M059J (cell line): Measurements from ENCODE around the gene ATP1B2. TPM values are rescaled to one million over a fixed set of nuclear protein-coding genes. Genes with fewer than 3 reads are reported as not detected.
"Not testable (repeated sequence)": the region's sequence is repeated elsewhere in the genome, so short reads cannot be mapped to it uniquely, and the experiment has no call there.

Source experiments
- DNase-seq: peaks from one replicate; pipeline ENCODE4 v3.0.0-alpha.2; 2012; ENCODE audit warnings: low read depth
- total RNA-seq: library from RNA; depleted of rRNA; stranded (reverse); fragments of >200 nt; shearing (Covaris generic); gene quantifications from 2 replicates; pipeline ENCODE4 v1.2.3, GENCODE V29; 2014

ATP1B2 gene
- total RNA-seq, 1 experiment from 2014 or later: 0.10 TPM

DNA sequence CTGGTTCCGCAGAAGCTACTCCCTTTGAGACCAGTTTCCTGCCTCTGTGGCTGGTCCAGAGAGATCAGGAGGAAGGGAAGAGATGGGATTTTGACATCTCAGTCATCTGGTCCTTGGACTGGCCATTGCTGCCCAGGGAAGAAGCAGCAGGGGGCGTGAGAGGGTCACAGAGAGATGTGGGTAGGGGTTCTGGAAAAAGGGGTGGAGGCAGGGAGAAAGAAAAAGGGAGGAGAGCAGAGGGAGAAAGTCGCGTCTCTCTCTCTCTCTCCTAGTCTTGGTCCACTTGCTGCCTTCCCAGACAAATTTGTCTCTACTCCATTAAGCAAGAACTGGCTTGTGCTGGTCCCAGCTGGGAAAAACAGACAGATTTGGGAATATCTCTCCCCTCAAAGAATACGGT, 16.3 kb upstream of the ATP1B2 start:
- peak; percentile 50 for DNase-seq

DNA sequence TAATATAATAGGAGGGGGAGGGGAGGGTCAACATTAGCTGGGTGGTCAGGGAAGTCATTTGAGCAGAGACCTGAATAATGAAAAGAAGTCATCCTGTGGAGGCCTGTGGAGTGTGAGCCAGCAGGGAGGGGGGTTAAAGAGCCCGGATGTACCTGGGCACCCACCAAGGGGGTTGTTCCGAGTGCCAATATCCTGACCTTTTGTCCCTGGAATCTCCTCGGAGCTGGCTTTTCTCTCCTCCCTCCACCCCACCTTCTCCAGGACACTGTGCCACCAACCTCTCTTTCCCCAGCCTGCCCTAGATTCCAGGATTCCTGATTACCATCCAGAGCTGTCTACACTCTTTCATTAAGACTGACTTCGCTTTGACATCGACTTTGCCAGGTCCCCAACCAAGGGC, 14.6 kb upstream of the ATP1B2 start:
- no peak for DNase-seq

DNA sequence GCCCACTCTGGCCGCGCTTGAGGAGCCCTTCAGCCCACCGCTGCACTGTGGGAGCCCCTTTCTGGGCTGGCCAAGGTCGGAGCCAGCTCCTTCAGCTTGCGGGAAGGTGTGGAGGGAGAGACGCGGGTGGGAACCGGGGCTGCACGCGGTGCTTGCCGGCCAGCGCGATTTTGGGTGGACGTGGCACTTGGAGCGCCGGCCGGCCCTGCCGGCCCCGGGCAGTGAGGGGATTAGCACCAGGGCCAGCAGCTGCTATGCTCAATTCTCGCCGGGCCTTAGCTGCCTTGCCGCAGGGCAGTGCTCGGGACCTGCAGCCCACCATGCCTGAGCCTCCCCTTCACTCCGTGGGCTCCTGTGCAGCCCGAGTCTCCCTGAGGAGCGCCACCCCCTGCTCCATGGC, 9.9 kb upstream of the ATP1B2 start:
- DNase-seq: no peak

DNA sequence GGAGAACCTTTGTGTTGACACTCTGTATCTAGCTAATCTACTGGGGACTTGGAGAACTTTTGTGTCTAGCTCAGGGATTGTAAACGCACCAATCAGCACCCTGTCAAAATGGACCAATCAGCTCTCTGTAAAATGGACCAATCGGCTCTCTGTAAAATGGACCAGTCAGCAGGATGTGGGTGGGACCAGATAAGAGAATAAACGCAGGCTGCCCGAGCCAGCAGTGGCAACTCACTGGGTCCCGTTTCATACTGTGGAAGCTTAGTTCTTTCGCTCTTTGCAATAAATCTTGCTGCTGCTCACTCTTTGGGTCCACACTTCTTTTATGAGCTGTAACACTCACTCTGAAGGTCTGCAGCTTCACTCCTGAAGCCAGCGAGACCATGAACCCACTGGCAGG, 9.1 kb upstream of the ATP1B2 start:
- DNase-seq: not testable (repeated sequence)

DNA sequence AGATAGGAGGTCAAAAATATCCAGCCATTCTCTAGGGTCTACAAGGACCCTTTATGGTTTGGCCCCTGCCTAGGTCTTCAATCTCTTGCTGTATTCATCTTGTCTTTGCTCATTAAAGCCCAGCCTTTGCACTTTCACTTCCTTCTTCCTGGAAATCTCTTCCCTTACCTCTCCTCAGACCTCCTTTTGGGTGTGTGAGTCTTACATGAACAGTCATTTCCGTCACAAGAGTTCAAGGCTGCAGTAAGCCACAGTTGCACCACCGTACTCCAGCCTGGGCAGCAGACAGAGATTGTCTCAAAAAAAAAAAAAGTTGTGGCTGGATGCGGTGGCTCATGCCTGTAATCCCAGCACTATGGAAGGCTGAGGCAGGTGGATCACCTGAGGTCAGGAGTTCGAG, 6.0 kb upstream of the ATP1B2 start:
- DNase-seq: peak; percentile 50

DNA sequence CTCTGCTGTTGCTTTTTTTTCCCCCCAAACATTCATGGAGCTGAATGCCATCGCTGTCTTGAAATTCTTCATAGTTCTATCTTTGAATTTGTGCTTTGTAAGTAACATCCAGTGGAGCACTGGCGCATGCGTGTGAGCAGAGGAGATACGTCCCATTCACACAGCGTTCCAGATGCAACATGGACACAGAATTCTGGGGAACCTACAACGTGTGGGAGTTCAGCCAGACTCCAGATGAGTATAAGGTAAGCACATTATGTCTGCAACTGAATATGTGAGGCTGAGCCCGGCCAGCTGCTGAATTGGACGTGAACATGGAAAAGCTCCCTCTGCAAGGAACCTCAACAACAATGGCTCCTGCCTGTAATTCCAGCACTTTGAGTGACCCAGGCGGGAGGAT, 4.3 kb upstream of the ATP1B2 start:
- no peak for DNase-seq

DNA sequence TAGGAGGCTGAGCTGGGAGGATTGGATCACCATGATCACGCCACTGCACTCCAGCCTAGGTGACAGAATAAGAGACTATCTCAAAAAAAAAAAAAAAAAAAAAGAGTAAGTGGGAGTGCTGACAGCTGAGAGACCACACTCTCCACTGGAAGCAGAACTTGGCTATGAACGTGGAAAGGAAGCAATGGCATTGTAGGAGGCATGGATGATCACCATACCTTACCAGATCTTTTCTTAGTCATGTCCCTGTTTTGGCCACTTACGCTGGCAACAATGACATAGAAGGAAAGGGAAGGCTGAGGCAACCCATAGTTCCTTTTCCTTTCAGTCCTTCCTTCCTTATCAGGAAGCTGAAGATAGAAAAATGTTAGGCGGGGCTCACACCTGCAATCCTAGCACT, 3.7 kb upstream of the ATP1B2 start:
- DNase-seq: no peak

DNA sequence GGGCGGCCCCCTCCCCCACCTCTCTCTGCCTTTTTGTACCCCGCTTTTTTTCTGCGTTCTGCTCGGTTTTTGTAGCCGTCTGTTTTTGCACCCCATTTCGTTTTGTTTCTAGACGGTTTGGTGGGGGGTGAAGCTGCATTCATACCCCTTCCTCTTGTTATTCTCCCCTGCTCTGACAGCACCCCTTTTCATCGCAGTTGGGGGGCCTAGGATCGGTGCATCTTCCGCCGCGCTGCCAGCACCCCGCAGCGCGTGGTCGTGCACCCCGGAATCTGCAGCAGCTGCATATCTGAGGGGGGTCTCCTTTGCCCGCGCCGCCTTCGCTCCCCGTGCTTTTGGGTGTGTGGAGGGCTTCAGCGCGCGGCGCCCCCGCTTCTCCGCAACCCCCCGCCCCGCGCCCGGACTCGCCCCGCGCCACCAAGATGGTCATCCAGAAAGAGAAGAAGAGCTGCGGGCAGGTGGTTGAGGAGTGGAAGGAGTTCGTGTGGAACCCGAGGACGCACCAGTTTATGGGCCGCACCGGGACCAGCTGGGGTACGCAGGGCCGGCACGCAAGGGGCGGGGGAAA, 455 bp downstream of the ATP1B2 start:
- DNase-seq: no peak

DNA sequence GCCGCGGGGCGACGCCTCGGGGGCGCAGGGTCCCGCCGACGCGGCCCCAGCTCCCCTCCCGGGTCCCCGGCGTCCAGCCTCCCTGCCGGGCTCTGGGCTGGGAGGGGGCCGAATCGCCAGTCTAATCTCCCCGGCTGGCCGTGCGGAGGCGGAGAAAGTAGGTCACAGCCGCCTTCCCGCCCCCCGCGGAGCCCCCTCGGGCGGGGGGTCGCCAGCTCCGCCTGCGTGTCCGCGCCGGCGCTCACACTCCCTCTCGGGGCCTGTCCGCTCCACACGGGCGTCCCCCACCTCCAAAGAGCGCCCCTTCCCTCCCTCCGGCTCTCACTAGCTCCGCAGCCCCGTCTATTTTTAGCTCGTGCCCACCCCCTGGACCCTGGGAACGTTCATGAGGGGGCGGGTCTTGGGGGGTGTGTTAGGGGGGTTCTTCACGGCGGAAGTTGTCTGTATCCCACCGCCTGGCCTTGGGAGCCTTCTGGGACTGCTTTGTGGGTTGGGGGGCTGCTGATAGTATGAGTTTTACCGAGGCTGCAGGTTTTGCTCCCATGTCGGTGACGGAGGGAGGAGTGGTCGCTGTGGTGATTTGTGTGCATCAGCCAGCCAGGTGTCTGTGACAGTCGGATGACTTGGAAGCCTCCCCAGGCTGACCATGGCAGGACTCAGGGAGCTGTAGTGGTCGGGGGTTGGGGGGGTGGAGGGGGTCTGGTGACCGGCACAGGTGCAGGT, 1.1 kb downstream of the ATP1B2 start:
- DNase-seq: no peak

DNA sequence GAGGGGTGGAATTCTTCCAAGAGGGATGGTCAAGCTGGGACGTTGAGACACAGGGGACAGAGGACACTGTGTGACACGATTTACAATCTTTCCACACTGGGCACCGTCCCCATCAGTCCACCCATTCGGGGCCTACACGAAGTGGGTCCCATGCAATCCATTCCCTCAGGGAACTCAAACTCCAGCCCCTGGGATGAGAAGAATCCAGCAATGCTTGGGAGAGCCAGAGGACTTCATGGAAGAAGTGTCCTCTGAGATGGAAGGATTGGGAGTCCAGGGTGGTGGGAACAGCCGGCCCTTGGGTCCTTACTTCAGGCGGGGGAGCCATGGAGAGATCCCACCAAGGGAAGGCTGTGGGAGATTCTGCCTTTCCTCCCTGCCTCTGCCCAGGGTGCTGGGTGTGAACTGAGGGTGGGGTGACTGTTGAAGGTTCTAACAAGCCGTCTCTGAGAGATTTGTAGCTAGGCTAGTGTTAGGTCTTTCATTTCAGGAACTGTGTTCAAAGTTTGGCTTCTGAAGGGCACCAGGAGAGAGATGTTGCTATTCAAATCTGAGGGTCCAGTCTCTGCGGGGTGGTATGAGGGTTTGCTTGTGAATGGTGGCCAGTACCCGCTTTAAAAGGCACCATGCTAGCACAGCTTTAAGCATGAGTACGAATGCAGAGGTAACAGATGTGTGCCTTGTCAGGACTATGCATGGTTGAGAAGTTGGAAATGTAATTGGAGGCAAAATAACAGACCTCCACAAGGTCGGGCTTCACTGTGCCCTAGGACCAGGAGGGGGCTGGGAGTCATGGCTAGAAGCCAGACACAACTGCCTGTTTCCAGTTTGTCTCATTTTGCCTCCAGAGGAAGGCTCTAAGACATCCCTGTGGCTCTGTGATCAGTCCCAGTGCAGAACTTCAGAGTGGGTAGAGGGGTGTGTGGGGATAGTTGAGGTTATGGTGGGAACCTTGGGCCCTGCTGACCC, 1.9 kb downstream of the ATP1B2 start:
- no peak for DNase-seq

DNA sequence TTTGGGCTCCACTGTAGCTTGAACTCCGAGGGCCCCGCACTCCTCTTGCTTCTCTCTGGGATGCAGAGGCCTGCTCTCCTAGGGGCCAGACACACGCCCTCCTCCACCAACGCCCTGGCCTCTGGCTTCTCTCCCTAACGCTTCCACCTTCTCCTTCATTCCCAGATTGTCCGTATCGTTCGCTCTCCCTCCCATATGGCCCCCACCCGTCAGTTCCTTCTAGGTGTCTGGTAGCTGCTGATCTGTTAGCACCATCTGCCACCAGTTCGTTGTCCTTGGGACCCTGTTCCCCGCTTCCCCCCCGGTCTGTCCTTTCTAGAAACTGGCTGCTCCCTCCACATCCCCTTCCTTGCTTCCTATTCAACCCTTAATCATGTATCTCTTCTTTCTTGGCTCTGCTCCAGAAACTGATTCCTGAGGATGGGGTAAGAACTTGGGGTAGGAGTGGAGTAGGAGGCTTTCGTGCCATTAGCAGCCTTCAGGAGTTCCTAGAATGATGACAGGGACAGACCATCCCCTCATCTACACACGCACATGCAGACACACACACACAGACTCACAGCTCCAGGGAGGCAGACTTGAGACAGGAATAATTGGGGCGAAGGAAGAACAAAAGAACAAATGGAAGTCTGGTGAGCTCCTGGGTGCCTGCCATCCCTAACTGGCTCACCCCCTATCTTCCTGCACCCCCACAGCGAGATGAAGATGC, 4.3 kb downstream of the ATP1B2 start:
- no peak for DNase-seq

DNA sequence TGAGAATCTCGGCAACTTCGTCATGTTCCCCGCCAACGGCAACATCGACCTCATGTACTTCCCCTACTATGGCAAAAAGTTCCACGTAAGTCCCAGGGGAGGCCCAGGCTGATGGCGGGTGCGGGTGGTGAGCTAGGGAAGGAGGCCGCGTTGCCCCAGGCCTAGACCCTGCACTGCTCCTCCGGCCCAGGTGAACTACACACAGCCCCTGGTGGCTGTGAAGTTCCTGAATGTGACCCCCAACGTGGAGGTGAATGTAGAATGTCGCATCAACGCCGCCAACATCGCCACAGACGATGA, 4.8 kb downstream of the ATP1B2 start:
- DNase-seq: no peak

DNA sequence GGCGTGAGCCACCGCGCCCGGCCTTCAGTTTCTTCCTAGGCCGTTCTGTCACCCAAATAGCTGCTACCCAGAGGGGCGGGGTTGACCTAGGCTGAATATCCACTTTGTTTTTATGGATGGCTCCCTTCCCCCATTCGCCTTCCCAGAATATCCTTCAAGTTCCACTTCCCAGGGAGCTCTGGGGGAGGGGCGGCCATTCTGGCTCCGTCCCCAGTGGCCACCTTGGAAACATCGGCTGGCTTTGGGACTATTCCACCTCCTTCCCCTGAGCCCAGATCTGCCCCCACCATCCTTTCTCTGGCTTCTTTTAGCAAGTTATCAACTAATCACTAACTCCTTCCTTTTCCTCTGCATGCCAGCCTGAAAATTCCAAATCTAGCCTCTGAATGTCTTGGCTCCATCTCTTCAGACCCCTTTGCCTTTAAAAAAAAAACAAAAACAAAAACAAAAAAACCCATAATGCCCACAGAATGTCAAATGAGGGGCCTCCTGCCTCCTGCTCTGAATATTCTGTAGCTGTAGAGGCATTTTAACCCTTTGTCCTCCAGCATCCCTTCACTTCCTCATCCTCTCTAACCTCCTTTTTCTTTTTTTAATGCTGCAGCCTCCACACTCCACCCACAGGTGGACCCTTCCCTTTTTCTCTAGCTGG, 6.4 kb downstream of the ATP1B2 start:
- no peak for DNase-seq

DNA sequence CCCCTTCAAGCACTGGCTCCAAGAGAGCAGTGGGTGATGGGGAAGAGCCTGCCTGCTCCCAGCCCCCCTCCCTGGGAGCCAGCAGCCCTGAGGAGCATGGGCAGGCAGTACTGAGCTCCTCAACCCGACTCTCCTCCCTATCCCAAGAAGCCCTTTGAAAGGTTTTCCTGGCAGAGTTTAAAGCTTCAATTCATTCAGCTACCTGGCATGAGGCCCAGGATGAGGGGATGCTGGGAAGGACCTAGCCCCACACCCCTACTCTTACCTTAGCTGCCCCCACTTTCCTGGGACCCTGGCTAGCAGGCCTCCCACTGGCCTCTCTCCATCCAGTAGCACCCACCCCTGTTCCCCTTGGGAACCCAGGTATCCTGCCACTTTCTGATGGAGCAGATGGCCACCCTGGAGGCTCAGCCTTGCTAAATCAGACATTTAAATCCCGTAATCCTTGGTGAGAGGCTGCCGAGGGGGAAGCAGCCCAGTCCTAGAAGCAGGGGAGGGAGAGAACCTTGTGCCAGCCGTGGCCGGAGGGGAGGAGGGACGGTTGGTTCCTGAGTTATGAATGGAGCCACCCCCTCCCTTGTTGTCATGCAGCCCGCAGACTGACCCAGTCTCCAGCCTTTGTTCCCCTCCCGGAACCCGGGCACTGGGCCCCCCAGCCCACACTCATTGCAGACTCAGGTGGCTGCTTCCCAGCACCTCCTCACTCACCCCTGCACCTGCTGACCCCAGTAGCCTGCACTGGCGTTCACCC, 17.1 kb downstream of the ATP1B2 start:
- DNase-seq: no peak

DNA sequence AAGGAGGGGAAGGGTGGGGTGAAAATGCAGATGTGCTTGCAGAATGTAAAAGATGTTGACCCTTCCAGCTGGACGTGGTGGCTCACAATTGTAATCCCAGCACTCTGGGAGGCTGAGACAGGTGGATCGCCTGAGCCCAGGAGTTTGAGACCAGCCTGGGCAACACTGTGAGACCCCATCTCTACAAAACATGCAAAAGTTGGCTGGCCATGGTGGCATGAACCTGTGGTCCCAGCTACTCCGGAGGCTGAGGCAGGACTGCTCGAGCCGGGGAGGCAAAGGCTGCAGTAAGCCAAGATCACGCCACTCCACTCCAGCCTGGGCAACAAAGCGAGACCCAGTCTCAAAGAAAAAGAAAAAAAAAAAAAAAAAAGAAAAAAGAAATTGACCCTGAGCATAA, 17.8 kb downstream of the ATP1B2 start:
- DNase-seq: no peak

DNA sequence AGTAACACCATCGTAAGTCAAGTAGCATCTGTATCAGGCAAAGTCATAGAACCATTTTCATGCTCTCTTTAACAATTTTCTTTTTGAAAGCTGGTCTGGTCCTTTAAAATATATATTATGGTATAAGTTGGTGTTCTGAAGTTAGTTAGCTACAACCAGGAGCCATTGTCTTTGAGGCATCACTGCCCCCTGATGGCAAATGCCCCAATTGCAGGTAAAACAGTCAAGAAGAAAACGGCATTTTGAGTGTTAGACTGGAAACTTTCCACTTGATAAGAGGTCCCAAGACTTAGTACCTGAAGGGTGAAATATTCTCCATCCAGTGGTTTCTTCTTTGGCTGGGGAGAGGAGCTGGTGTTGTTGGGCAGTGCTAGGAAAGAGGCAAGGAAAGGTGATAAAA, 22.5 kb downstream of the ATP1B2 start:
- no peak for DNase-seq

DNA sequence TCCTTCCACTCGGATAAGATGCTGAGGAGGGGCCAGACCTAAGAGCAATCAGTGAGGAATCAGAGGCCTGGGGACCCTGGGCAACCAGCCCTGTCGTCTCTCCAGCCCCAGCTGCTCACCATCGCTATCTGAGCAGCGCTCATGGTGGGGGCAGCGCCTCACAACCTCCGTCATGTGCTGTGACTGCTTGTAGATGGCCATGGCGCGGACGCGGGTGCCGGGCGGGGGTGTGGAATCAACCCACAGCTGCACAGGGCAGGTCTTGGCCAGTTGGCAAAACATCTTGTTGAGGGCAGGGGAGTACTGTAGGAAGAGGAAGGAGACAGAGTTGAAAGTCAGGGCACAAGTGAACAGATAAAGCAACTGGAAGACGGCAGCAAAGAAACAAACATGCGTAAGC, 24.2 kb downstream of the ATP1B2 start:
- no peak for DNase-seq

DNA sequence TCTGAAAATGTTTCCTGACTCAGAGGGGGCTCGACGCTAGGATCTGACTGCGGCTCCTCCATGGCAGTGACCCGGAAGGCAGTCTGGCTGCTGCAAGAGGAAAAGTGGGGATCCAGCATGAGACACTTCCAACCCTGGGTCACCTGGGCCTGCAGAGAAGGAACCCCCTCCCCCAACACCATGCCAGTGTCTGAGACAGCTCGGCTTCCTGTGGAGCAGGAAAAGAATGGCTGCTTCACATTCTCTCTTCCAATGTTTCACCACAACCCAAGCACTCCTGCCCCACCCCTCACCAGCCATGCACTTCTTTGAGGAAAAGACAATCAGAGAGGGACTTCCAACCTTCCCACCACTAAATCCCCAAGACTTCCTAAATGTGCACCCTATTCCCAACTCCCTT, 25.8 kb downstream of the ATP1B2 start:
- no peak for DNase-seq

DNA sequence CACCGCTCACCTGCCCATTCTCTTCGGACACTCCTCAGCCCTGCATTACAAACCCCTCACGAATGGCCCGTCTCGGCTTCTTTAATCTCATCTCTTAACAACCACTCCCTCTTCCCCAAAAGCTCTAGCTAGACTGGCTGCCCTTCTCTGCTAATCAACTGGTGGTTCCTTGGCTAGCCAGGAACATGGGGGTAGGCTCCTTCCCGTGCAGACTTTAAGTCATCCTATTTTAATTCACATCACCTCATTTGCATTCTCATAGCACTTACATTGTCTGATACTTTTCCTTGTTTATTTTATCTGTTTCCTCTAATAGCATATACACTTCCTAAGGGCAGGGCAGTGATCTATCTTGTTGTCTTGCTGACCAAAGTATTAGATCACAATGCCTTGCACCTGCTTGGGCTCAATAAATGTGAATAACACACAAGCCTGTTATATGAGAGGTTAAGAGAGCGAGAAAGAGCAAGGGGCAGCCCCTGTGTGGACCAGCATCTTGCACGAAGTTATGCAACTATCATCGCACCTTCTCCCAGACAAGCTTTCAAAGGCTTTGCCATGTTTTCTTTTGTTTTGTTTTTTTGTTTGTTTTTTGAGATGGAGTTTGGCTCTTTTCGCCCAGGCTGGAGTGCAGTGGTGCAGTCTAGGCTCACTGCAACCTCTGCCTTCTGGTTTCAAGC, 26.8 kb downstream of the ATP1B2 start:
- DNase-seq: no peak

DNA sequence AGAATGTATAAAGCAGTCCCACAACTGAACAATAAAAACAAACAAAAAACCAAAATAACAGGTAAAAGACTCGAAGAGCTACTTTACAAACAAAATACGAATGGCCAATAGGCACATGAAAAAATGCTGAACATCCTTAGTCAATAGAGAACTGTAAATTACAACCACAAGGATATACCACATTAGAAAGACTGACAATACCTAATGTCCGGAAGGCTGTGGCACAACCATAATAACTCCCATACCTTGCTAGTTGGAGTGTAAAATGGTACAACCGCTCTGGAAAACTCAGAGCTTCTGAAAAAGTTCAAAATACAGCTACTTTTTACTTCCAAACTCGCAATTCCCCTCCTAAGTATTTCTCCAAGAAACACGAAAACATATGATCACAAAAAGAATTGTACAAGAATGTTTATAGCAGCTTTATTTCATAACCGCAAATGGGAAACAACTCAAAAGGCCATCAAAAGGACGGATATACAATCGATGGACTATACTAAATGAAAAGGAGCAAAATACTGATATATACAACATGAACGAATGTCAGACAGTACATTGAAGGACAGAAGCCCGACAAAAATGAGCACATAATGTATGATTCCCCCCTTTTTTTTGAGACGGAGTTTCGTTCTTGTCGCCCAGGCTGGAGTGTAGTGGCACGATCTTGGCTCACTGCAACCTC, 34.3 kb downstream of the ATP1B2 start:
- no peak for DNase-seq
